ENCODE measurements around the gene FBN1.

Gene FBN1

GRCh38 chr15:48617619-48618018 is 27.9 kb downstream of the FBN1 start:
- no peak for DNase-seq

GRCh38 chr15:48616216-48616615 is 29.3 kb downstream of the FBN1 start:
- DNase-seq: no peak

GRCh38 chr15:48614051-48614450 is 31.5 kb downstream of the FBN1 start:
- no peak for DNase-seq

GRCh38 chr15:48609486-48609885 is 36.0 kb downstream of the FBN1 start:
- no peak for DNase-seq

DNA sequence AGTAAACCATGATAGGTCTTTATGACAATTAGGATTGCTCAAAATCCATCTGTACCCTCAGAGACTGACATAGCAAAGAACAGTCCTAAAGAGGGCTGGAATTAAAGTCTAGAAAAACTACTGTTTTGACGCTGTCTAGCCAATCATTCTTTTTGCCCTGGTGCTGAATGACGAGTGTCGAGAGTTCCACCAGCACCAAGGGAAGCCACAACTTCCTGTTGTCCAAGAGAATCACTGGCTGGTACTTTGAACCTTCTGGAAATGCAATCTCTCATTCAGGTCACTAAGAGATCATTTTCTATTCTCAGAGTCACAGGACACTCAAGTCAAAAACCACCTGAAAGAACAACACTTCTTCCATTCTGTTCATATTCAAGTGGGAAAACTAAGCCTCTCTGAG is 37.7 kb downstream of the FBN1 start:
- no peak for DNase-seq

DNA sequence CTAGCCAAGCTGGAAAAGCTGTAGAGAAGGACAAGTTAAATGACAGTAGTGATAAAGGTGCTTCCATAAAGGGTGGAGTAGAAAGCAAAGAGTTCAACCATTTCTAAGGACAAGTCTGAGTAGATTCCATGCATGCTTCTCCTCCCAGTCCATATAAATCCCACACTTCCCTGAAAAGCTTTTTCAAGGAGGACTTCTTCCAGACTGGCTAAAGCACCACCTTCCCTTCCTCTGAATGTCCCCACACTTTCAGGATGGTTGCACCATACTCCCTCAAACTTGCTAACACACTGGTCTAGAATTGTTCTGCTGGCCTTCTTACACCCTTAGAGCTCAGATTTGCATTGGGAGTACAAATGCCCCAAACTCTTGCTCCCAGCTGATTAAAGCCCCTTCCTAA is 40.9 kb downstream of the FBN1 start:
- DNase-seq: no peak

- no peak for DNase-seq
These were observed 41.6 kb downstream of the FBN1 start for GRCh38 chr15:48603922-48604321.

GRCh38 chr15:48603123-48603500 is 42.4 kb downstream of the FBN1 start:
- no peak for DNase-seq

DNA sequence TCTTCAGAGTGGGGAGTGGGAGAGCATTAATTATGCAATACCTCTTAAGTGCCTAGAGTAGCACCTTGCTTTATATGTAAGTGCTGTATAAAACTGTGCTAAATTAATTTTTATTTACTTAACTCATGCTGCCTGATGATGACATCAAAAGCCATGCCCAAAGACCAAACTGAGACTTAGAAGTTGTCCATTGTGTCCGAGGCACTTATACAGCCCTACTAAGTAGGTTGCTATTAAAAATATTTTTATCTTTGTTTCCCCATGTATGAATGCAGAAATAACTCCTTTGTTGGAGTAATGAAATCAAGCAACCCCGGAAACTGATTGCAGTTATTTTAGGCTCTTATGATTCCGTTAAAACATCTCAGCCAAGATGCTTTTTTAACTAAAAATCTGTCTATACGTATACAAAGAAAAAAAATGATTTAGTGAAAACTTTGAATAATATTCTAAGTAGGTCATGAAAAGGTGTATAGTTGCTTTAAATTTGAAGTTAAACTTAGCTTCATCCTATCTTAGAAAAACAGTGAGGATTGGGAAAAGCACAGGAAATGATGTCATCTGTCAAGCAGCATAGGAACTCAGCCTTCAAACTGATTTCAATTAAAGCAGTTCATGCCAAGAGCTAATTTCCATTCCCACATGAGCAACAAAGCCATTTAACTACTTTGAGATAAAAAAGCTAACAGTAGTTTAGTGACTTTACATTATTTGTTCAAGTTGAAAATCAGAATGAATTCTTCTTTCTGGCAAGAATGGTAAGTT is 43.0 kb downstream of the FBN1 start:
- no peak for DNase-seq

- no peak for DNase-seq
These were observed 44.4 kb downstream of the FBN1 start for GRCh38 chr15:48601095-48601494.

- DNase-seq: no peak
These were observed 48.7 kb downstream of the FBN1 start for GRCh38 chr15:48596841-48597240.

DNA sequence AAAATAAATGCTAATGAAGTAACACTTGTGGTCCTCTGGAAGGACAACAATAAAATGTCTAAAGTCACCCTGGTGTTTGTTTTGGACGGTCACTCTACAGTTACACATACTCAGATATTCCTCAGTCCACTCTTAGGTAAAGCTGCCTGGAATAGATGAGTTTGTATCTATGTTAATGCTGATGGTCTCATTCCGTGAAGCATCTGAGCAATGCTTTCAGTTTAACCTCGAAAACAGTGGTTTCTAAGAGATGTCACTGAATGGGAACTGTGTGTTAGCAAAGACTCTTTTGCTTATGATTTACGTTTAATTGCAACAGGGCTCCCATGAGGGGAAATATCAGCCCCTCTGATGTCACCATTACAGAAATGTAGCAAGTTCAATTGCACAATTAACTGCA is 49.1 kb downstream of the FBN1 start:
- DNase-seq: no peak

DNA sequence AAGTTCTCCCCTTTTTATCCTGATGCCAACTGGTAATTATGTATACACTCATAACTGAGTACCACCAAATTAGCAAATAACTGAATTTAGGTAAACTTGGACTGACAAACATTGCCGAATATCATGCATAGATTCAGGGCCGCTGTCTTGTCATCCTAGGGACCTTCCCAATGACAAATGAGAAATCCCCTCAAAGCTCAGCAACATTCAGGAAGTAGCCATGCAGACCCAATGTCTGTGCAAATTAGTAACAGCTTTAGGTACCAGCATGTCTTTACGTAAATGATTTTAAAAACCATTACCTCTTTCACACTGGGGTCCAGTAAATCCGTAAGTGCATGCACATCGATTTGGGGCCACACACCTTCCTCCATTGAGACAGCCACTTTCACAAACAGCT is 49.5 kb downstream of the FBN1 start:
- no peak for DNase-seq

DNA sequence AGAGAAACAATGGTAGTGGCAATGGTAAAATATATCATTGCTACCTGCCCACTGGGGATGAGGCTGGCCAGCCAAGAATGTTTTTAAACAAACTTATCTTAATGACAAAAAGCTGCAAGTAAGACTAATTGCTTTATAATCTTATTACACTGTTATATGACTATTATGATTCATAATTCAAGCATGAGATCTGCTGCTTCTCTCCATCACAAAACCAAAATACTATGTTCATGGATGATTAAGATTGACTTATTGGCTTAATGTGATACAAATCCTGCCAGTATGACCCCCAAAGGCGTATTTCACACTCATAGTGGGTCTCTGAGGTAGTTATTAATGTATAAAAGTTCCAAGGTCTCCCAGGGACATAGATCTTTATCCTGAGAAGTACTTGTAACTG is 52.6 kb downstream of the FBN1 start:
- DNase-seq: no peak

- DNase-seq: no peak
These were observed 53.2 kb downstream of the FBN1 start for GRCh38 chr15:48592221-48592731.

GRCh38 chr15:48590723-48591122 is 54.8 kb downstream of the FBN1 start:
- DNase-seq: no peak

GRCh38 chr15:48584812-48585563 is 60.5 kb downstream of the FBN1 start:
- no peak for DNase-seq

GRCh38 chr15:48584090-48584811 is 61.3 kb downstream of the FBN1 start:
- DNase-seq: no peak

DNA sequence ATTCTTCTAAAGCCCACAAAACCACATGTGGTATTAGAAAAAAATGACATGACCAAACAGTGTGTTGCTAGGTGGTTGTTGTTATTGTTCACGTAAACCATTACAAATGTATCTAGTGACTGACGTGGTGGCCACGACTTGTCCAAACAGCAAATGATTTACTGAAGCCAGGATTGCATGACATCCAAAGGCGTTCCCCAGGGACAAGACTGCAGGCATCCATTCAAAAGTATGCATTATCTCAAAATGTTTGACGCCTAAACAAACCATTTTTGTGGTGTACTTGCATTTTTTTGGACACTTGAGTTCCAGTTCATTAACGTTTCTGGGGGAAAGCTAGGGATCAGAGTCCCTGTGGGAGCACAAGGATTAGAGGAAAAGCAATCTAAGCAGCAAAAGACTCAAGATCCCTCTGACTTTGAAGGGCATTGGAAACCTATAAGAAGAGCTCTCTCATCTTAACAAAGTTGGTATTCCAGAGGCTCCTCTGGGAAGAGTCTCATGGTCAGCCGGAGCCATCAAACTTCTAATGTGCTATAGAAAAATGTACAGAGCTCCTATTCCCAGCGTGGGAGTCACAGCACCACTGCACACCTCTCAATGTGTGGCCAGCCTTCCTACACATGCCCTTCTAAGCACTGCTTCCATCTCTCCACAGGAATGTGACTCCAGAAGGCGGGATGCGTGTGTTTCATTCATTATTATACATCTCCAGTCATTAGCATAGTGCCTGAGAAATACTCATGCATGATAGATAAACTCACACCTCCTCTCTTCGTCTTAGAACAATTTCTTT is 62.9 kb downstream of the FBN1 start:
- no peak for DNase-seq

- DNase-seq: no peak
These were observed 64.3 kb downstream of the FBN1 start for GRCh38 chr15:48581219-48581618.

- DNase-seq: no peak
These were observed 64.8 kb downstream of the FBN1 start for GRCh38 chr15:48580736-48581135.

GRCh38 chr15:48579945-48580671 is 65.4 kb downstream of the FBN1 start:
- no peak for DNase-seq
